GM10248 (cell line): ENCODE results near the gene LOXHD1.

Experiments used
- CTCF ChIA-PET: fragments of 300-600 bp; sonication (Branson Sonifier 250); formaldehyde crosslinking; extraction: SDS; loops from one replicate; lab custom pipeline; 2021; ENCODE audit warnings: antibody characterized with exemption; lab: Yijun Ruan, JAX
- POLR2A ChIA-PET: fragments of 350-650 bp; sonication (Branson Sonifier 250); formaldehyde crosslinking; extraction: SDS; loops from one replicate; lab custom pipeline; 2020; ENCODE audit warnings: antibody characterized with exemption; lab: Yijun Ruan, JAX
- DNase-seq: peaks from one replicate; pipeline ENCODE4 v3.0.0; 2012; ENCODE audit errors: extremely low spot score
- TF ChIP-seq, protein P1 (sequence below): IDR thresholded peaks from 2 replicates; pipeline ENCODE4 v1.5.1; 2012; ENCODE audit warnings: mild to moderate bottlenecking, low read depth; ENCODE audit errors: extremely low read depth, missing control alignments, control extremely low read depth

LOXHD1 gene

DNA sequence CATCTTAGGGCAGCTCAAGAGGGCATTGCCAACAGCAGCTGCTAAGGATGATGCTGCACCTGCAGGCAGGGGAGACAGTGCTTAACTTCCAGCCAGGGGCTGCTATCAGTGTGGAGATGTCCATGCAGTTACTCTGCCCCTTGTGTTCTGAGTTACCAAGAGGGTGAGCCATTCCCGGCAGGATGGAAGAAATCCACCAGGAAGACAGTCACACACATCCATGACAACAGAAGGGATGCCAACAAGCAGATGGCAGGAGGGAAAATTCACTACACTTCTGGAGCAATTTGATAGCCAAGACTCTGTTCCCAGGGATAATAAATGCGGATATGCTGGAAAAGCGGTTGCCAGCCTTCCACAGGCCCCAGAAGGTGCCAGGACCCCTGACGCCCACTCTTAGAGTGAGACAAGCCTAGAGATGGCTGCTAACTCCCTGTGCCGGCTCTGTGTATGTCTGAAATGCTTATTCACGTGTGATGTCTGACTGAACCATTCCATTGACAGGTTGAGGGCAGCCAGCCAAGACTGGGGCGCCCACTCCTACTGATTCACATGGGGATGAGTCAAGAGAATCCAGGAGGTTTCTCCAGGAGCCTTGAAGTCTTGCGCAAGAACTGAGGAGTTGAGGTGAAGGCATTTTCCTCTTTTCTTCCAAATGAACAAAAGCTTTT lies 24.5 kb downstream of the LOXHD1 start:
- TF ChIP-seq, protein P1, sequence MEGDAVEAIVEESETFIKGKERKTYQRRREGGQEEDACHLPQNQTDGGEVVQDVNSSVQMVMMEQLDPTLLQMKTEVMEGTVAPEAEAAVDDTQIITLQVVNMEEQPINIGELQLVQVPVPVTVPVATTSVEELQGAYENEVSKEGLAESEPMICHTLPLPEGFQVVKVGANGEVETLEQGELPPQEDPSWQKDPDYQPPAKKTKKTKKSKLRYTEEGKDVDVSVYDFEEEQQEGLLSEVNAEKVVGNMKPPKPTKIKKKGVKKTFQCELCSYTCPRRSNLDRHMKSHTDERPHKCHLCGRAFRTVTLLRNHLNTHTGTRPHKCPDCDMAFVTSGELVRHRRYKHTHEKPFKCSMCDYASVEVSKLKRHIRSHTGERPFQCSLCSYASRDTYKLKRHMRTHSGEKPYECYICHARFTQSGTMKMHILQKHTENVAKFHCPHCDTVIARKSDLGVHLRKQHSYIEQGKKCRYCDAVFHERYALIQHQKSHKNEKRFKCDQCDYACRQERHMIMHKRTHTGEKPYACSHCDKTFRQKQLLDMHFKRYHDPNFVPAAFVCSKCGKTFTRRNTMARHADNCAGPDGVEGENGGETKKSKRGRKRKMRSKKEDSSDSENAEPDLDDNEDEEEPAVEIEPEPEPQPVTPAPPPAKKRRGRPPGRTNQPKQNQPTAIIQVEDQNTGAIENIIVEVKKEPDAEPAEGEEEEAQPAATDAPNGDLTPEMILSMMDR = no peak
- DNase-seq = no peak
- ChIA-PET POLR2A (no interaction called here), CTCF (interaction anchor here (1.0 kb wide), 1 partner anchor 9 kb away, joined by 4 read pairs; no protein-coding TSS in a partner anchor)

DNA sequence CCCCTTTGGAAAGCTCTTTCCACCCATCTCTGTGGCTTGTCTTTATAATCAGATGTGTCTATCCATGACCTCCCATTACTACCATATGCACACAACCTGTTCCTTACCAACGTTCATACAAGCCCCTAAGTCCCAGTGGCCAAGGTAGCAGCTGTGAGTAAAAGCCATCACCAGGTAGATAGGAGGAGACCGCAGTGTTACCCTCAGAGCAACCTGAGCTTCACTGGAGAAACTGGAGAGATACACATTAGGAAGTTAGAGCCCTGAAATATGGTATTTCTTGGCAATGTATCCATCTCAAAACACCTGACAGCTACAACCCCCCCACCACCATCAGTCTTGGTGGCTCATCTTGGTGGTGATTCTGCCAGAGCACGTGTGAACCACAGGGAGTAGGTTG lies 26.0 kb downstream of the LOXHD1 start:
- CTCF ChIA-PET = interaction anchor here (1.2 kb wide), 1 partner anchor 350 kb away, joined by 4 read pairs; no protein-coding TSS in a partner anchor
- TF ChIP-seq, protein P1 = no peak
- no peak for DNase-seq
- POLR2A ChIA-PET = no interaction called here

DNA sequence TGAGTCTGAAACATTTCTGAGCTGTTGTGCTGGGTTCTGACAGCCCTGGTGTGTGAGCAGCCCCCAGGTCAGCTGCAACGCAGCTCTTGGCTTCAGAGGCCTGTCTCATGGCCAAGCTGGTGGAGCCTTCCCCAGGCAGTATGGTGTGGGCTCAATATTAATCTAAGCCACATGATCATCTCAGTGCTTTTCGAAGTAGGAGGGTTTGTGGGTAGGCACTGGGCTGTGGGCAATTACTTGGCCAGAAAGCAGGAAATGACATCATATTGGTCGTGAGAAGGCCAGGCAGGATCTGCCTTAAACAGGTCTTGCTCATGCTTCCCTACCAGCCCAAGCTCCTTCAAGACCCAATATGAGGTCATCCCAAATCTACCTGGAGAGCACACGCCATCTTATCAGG lies 26.9 kb downstream of the LOXHD1 start:
- CTCF ChIA-PET = interaction anchor here (1.2 kb wide), 1 partner anchor 349 kb away, joined by 4 read pairs; no protein-coding TSS in a partner anchor
- TF ChIP-seq, protein P1 = no peak
- POLR2A ChIA-PET = no interaction called here
- no peak for DNase-seq

DNA sequence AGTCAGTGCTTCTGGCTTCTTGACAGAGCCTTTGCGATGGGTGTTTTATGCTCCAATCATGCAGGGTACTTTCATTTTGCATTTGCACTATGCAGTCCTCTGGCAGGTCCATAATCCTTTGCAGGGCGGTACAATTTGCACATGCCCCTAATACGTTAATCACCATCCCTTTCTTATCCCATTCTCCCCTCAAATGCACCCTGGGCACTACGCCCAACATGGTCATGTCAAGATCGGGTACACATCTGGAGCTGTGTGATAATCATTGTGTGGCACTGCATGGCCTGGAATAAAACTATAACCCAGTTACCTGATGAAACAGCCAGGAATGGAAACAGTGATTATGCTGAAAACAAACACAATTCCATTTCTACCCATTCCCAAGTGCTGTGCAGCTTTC lies 27.7 kb downstream of the LOXHD1 start:
- TF ChIP-seq, protein P1 = no peak
- CTCF ChIA-PET = no interaction called here
- no peak for DNase-seq
- POLR2A ChIA-PET = no interaction called here

DNA sequence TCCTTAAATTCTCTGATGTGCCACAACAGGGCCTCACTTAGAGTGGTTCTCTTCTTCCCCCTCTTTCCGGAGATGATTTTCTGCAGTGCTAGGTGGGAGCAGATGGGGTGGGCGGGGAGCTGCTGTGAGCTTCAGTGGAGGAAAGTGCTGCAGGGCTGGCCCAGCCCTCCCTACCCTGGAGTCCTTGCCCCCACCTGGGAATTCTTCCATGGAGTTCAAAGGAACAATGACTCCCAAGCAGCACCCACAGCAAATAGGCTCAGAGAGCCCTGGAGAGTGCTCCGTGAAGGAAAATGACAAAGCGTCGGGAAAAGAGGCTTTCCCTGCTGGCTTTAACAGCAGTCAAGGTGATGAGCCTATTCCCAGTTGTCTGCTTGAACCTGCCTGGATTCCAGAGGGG lies 28.8 kb downstream of the LOXHD1 start:
- TF ChIP-seq, protein P1 = no peak
- no peak for DNase-seq
- POLR2A ChIA-PET = no interaction called here
- CTCF ChIA-PET = interaction anchor here (1.2 kb wide), 1 partner anchor 29 kb away, joined by 3 read pairs; no protein-coding TSS in a partner anchor

DNA sequence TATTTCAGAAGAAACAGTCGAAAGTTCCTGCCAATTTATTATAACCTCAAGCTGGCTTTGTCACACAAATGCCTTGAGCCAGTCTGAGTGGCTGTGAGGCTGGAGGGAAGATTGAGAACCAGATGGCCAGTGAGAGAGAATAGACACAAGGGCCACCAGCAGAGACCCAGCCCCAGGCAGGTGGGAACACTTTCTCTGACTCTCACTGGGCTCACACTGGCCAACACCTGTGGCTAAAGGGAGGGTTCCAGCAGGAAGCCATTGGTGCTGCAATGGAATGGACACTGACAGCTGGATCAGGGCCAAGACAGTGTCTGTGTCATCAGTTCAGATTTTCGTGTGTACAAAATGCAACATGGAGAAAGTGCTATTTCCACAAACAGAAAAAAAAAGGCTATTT lies 29.9 kb downstream of the LOXHD1 start:
- POLR2A ChIA-PET = no interaction called here
- DNase-seq = no peak
- TF ChIP-seq, protein P1 = no peak
- CTCF ChIA-PET = no interaction called here

DNA sequence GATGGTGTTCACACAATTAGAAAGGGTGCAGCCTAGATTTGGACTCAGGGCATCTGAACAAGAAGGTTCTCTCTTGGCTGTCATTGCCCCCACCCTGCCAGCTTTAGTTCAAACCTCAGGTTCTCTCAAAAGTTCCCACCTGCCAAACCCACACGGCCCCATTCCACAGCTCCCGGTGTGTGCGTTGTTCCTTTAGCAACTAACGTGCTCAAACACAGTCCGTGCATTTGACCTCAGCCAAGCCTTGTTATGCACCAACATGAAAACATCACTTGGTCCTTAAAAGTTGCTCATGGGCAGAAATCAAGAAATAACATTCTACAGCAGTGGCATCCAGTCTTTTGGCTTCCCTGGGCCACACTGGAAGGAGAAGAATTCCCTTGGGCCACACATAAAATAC lies 32.0 kb downstream of the LOXHD1 start:
- DNase-seq = no peak
- ChIA-PET CTCF (interaction anchor here (0.9 to 1.3 kb wide), 2 partner anchors 14 to 451 kb away, joined by 3 to 5 read pairs; a partner anchor contains a TSS), POLR2A (no interaction called here)
- TF ChIP-seq, protein P1 = no peak
